NCI-H128 (cell line): ENCODE measurements around the gene PRKCZ.

Source experiments
- DNase-seq: peaks from one replicate; lab custom pipeline; 2025; ENCODE audit not compliant: unreplicated experiment; lab: John Stamatoyannopoulos, UW

Gene PRKCZ

DNA sequence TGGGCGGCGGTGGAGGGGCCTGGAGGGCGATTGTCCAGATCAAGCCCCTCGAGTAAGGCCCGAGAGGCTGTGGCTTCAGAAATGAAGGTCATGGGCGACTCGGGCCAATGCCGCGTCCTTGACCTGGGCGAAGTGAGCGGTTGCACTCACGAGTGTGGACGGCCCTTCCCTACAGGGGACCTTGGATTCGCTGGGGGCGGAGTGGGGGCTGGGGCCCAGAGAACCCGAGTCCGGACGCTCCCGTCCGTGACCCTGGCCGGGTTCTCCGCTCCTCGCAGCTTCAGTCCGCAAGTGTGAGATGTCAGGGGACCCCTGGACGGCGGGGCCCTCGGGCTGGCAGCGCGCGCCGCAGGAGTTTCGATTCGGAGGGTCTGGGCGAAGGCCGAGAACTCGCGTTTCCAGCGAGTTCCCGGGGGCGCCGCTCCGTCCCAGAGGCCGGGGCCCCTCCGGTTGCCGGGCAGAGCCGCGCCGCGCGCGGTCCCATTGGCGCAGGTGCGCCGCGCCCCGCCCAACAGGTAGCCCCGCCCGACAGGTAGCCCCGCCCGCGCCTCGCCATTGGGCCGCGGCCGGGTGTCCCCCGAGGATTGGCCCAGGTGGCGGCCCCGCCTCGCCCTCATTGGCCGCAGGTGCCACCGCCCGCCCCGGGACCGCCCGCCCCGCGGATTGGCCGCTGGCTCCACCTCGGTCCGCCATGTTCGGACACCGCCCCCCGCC, at the start of gene PRKCZ:
Gene PRKCZ, plus strand, starts transcription at position 694 of the 714 bp plus-strand sequence. CDS start 220 bp downstream, outside the sequence.
- peak; percentile 93 for DNase-seq

DNA sequence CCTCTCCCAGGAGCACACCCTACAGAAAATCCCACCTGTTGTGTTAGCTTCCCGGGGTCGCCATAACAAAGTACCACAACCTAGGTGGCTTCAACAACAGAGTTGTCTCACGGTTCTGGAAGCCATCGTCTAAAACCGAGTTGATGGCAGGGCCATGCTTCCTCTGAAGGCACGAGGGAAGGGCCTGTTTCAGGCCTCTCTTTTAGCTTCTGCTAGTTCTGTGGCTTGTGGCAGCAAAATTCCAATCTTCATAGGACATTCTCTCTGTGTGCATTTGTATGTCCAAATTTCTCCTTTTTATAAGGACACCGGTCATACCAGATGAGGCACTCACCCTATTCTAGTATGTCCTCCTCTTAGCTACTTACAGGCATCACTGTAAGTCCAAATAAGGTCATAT, 49.8 kb upstream of the PRKCZ start:
- DNase-seq, result no peak

DNA sequence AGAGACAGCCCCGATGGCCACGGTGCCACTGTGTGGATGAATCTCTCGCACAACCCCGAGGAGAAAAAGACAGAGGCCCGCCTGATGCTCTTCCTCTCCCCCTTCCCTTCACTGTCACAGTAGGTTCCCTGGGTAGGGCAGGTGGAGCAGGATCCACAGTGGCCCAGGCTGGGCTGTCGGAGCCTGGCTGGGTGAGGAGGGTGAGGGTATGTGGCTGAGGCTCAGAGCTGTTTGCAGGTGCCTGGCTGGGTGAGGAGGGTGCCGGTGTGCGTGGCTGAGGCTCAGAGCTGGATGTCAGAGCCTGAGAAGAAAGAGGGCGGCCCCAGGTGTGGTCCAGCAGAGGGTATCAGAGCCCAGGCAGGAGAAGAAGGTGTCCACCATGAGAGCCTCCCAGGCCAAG, 49.4 kb upstream of the PRKCZ start:
- no peak for DNase-seq

DNA sequence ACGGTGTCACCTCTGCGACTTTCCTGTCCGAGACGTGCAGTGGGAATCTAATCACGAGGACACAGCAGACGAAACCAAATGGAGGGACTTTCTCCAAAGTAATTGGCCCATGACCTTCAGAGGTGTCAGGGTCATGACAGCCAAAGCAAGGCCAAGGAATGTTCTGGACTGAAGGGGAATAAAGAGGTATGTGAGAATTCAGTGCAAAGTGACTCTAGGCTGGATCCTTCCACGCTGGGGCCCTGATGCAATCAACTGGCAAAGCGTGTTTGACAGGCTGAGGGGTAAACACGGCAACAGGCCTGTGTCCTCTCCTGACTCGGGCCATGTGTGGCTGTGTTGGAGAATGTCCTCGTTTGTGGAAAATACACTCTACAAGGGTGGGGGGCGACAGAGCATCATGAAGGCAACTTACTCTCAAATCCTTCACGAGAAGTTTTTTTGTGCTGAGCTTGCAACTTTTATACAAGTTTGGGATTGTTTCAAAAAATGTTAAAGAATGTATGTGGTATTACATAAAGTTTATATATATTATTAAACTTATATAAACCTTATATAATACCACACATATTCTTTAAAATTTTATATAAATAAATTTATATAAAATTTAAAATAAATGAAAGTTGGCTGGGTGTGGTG, 48.3 kb upstream of the PRKCZ start:
- DNase-seq, result no peak

DNA sequence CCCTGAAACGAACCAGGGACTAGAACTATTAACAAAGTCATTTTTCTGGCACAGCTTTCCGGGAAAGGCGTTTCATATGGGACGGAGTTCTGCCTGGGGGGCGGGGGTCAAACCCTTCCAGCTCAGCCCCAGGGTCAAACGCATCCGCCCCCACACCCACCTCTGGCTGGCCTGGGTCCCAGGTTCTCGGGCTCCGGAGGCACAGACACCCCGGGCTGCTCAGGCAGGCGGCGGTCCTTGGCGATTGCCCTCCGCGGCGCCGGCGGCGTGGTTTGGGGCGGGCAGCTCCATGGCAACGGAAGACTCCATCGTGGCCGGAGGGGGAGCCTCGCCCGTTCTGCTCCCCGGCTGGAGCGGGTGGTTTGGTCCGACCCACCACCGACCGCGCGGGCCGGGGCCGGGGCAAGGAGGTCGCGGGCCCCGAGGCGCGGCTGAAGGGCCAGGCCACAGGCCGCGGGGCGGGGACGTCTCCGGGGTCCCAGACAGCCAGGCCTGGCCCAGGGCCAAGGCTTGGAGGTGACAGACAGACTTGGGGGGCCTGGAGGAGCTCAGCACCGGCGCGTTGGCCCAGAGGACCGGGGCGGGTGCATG, 46.6 kb upstream of the PRKCZ start, which contains the start of gene CFAP74:
Gene CFAP74, minus strand, starts transcription at position 246 of the 591 bp plus-strand sequence. CDS start 12,830 bp downstream, outside the sequence.
- DNase-seq, result peak; percentile 38

DNA sequence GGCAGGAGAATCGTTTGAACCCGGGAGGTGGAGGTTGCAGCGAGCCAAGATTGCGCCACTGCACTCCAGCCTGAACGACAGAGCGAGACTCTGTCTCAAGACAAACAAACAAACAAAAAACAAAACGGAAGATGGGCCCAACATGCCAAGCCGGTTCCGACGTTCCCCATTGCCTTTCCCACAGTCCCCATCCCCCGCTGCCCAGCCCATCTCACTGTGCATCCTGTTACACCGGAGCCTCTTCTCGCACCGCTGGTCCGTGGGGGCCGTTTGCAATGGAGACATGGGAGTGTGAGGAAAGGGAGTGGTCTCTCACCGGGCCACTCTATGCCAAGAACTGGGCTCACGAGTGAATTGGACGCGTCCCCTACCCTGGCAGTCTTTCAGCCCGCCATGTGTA, 45.4 kb upstream of the PRKCZ start:
- DNase-seq, result no peak

DNA sequence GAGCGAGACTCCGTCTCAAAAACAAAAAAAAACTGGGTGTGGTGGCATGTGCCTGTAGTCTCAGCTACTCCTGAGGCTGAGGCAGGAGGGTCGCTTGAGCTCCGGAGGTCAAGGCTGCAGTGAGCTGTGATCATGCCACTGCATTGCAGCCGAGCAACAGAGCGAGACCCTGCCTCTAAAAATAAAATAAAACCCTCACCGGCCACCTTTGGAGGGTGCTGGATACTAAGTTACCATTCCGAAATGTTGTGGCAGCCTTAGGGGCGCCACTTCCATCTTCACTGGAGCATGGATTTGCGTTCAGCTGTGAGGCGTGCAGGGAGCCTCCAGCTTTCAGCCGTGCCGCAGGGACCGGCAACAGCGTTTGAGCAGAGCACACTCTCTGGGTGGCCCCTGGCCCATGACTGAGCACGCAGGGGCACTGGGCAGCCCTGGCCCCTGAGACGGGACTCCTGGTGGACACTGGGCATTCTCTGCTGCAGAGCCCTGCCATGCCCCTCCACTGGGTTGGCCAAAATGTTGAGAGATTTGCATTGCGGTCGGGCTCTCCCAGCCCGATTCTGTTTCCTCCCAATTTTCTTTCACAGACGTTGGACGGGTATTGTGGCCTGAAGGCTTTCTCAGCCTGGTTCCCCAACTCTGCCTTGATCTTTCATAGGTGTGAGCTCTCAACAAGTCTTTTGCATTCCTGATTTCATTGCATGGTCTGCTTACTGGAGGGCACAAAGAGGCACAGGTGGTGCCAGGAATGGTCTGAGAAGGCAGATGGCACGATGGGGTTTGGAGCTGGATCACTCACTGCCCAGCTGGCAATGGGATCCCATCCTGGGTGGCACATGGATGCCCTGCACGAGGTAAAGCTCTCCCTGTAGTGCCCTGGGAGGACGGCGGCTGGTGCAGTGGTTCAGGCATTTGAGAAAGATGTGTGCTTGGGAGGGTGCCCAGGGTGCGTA, 40.8 kb upstream of the PRKCZ start:
- DNase-seq, result no peak

DNA sequence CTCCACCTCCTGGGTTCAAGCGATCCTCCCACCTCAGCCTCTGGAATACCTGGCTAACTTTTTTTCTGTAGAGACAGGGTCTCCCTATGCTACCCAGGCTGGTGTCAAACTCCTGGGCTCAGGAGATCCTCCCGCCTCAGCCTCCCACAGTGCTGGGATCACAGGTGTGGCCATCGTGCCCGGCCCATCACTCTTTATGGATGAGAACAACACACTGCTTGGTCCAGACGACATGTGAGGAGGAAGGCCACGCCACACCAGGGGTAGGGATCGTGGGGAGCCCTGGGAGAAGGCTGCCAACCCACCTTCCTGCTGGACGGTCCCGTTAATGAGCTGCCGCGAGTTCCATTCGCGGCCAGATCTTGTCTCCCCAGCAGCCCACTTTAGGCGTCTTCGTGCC, 36.0 kb upstream of the PRKCZ start:
- DNase-seq, result no peak

DNA sequence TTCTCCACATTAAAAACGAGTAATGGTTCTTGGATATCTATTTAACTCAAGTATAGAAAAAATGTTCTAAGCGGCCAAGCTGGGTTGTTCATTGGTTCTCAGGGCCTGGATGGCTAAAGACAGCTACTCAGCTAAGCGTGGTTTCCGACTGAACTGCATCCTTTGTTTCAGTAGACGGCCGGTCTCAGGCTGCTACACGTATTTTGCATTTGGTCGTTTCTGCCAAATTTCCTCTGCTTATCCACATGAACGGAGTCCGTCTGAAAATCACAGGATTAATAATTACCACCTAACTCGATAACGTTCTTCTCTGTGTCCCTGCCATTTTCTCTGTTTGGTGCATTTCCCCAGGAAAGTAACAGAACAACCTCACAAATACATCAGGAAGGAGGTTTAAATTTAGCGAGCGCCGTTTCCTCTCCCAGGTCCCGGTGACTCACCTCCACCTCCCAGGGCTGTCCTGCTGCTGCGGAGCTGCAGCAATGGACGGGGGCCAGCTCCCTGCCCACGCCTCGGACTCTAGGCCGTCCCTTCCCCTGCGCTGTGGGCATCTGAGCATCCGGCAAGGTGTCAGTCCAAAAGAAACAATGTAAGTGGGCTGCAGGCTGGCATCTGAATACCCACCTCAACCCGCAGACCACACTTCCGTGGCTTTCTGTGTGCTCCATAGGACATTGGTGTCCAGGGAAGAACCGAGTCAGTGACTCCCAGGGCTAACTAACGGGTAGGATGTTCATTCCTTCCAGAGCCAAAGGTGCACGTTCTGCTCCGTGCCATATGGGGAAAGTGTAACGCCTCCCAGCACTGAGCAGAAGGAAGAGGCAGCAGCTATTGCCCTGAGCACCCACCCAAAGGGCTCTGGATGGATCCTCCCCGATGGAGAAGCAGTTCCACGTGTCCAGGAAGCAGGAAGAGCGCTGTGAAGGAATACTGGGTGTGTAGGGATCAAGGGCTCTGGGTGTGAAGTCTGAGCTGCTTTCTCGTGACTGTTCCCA, 35.2 kb upstream of the PRKCZ start:
- no peak for DNase-seq

DNA sequence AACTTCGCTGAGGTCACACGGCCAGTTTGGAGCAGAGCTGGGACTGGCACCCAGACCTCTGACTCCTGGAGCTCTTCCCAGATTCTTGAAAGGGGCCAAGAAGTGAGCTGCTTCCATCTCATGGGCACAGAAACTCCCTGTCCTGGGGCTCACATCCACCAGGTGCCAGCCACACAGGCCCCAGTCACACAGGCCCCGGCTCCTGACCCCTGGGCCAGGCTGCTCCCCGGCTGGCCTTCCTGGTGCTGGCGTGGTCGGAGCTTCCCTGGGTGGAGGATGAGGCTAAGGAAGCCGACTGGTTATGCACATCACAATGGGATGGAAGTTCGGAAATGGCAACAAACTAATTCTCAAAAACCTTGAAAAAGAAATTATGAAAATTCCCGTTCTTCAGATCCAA, 34.1 kb upstream of the PRKCZ start:
- no peak for DNase-seq

DNA sequence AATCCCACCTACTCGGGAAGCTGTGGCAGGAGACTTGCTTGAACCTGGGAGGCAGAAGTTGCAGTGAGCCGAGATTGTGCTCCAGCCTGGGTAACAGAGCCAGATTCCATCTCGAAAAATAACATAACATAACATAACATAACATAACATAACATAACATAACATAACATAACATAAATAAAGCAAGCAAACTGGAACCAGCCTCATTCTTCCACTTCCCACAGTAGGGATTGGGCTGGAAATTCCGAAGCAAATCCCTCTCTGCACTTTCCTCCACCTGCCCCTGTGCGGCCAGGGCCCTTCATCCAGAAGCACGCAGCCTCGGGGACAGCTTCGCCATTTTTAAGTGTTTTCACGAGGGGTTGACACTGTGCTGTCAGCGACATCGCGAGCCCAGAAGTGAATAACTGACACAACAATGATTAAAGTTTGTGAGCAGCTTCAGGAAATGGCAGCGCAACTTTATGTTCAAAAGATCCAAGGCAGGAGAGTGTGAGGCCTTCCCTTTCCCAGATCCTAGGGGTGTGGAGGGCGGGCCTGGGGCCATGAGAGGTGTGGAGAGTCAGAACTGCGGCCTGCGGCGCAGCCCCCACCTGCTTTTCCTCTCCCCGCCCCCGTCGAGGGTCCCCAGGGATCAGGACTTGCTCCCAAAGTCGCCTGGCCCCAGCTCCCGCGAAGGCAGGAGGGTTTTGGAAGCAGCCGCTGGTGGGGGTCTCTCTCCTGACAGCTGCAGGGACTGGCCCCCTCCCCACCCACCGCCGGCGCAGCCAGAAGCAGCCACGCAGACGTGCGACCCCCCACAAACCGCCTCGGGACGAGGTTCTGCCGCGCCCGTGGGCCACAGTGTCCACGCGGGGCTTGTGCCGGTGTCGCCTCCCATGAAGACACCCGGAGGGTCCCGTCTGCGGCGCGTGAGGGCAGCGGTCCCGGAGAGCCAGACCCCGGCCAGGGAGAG, 31.7 kb upstream of the PRKCZ start:
- no peak for DNase-seq

DNA sequence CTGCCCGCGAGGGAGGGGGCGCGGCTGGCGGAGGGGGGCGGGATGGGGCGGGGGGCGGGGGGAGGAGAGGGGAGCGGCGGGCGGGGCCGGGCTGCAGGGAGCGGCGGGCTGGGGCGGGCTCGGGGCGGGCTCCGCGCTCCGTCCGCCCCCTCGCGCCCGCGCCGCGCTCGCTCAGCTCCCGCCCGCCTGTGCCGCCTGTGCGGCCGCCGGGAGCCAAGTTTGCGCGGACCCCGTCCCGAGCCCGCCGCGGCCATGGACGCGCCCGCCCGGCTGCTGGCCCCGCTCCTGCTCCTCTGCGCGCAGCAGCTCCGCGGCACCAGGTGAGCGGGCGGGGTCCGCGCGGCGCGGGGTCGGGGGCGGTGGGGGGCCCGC, 31.1 kb upstream of the PRKCZ start, which contains the start of gene GABRD:
Gene GABRD, plus strand, starts transcription at position 174 of the 372 bp plus-strand sequence. Its CDS starts 79 bp downstream, at position 253.
- no peak for DNase-seq

DNA sequence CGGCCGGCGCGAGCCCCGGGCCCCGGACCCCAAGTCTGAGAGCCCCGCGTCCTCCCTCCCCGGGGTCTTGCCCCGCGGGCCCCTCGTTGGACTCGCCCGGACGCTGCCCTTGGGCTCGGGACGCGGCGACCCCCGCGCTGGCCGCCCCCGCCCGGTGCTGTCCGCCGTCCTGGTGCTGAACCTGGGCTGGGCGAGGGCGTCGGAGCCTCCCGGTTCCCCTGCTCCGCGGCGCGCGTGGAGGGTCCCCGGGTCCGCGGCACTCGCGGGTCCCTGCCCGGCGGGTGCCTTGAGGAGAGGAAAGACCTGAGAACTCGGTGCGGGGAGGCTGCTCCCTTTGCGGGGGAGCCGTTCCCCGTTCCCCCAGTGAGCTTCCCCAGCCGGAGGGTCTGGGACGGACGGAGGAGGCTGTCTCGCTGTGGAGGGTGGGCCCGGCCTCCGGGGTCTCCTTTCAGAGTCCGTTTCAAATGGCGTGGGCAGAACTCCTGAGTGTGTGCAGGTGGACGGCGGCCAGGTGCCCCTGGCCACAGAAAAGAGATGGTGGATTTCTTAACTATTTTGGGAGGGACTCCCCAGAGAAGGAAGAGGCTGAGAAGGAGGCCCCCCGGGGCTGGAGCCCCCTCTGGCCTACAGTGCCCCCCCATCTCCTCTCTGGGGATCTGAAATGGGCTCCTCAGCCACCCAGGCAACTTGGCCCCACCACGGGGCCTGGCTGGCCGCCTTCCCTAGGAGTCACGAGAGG, 30.5 kb upstream of the PRKCZ start:
- no peak for DNase-seq

DNA sequence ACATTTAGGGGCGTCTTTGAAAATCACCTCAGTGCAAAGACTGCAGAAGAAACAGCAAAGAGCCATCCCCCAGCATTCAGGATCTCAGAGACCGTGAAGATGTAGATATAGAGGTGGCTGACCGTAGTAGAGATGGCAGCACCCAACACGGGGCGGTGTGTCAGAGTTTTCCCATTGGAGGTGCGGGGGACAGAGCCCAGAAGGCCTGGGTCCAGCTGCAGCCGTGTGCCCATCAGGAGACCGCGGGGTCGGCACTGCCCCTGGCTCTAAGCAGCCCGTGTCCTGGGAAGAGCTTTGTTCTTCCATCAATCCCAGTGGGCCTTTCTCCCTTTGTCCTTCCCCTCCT, 29.9 kb upstream of the PRKCZ start:
- no peak for DNase-seq

DNA sequence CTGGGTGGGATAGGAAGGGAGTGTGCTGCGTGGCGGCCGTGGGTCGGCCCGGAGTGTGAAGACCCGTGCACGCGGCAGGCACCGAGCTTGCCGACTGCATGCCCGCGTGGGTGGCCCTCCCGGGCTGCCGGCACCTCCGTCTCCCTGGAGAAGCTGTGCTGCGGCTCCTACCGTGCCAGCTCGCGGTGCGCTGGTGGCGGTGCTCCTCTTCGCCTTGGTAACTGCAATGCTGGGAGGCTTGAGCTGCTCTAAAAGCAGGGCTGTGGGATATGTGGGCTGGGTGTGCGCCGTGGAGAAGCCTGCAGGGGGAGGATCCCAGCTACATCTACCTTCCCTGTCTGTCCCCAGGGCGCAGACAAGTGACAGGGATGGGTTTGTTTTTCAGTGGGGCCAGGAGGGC, 28.7 kb upstream of the PRKCZ start:
- DNase-seq, result no peak

DNA sequence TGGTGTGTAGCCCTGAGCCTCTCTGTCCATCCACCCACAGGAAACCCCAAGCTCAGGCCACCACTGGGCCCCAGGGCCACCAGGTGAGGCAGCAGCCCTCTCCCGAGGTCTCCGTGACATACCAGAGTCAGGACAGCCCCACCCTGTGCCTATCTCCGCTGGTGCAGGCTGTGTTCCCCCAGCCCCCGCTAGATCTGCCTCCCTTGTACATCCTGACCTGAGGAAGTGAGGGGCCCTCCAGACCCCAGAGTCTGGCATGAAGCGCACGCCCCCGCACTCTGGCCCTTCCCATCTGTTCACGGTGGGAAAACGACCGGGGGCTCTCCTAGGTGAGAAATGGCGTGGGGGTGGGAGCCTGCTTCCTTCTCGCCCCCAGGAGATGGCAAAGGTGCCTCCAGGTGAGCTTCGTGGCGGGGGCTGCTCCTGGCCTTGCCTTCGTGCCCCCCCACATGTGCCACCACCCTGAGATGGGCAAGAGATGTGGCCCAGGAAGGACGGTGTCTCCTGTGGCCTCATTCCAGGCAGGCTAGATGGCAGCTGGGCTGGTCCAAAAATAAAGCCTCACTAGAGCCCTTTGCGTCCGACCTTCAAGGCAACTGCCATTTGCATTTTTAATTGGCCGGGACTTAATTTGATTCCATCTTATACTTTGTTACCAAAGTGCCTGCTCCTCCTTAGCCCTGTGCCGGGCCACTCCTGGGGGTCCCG, 28.0 kb upstream of the PRKCZ start:
- DNase-seq, result no peak

DNA sequence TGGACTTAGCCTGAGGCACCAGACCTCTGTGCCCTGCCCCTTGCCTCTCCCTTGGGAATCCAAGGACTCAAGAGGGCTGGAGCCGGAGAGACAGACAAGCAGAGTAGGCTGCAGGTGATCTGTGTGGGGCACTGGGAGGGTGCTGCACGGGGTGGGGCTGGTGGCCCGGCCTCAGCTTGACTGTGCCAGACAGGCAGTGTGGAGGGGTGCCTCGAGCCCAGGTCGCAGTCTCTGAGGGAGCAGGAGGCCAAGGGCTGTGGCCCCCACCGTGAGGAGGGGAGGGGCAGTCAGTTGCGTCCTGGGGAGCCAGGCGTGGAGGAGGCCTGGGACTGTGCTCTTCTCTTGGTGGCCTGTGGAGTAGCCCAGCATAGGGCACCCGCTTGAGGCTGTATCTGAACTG, 27.0 kb upstream of the PRKCZ start:
- no peak for DNase-seq

DNA sequence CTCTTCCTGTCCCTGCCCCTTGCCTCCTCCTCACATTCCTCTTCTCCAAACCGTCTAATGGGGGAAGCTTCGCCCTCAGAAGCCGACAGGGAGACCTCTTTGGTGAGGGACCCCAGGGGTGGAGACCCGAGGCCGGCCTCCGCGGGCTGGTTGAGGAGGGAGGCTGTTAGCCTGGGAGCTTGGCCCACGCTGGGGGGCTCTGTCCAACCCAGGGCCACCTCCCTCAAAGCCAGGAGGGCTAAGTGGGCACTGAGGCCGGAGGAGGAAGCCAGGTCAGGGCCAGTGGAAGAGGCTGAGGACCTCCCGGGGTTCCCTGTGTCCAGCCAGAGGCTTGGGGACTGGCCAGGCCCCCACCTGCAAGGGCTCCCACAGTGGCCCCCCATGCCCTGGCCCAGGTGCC, 25.8 kb upstream of the PRKCZ start:
- DNase-seq, result no peak
